ENCODE data around the gene UBE3D. TPM values are rescaled to one million over a fixed set of nuclear protein-coding genes. Genes with fewer than 3 reads are reported as not detected.

Gene UBE3D
- total RNA-seq, 1 donor from 2014 or later = 5.3 TPM

- Histone ChIP-seq H3K4me1 (no peaks in the 10 kb centered on the region), H3K36me3 (no peaks in the 10 kb centered on the region), H3K9me3 (no peaks in the 10 kb centered on the region), H3K27me3 (ENCODE audit: low read depth) (no peaks in the 10 kb centered on the region), H3K27ac (no peak overlapping the region), H3K4me3 (no peak overlapping the region)
- TF ChIP-seq CTCF (IDR thresholded peaks at IDR 0.05) = no peak
- intact Hi-C loops (cut with DNase I) = no loop called here
- ATAC-seq = no peak
- no peak for DNase-seq
Measured at GRCh38 chr6:82842721-82843120, 222.9 kb downstream of the UBE3D start.

Other genes starting within 250 kb of the UBE3D start
- 26.3 TPM for gene DOP1A, start 1.8 kb upstream of the UBE3D start, total RNA-seq
- 34.9 TPM for gene PGM3, start 127.4 kb upstream of the UBE3D start, total RNA-seq
- gene RWDD2A, start 127.5 kb upstream of the UBE3D start, total RNA-seq = 3.9 TPM